ENCODE measurements around the gene CLEC5A.

Gene CLEC5A

GRCh38 chr7:141950806-141951205 lies 4.0 kb upstream of the CLEC5A start:
- TF ChIP-seq FOXK2 (IDR thresholded peaks at IDR 0.05) = no peak
- TF ChIP-seq CTBP1 (IDR thresholded peaks at IDR 0.05; ENCODE audit: borderline replicate concordance) = no peak
- no peak for TF ChIP-seq ZNF384 (IDR thresholded peaks at IDR 0.05)
- no peak for TF ChIP-seq L3MBTL2 (conservative IDR thresholded peaks at IDR 0.05)
- TF ChIP-seq ARNT (IDR thresholded peaks at IDR 0.05) = no peak
- no peak for TF ChIP-seq SUZ12 (IDR thresholded peaks at IDR 0.05)
- TF ChIP-seq HDGF (IDR thresholded peaks at IDR 0.05; ENCODE audit: borderline replicate concordance) = no peak
- no peak for TF ChIP-seq NFRKB (IDR thresholded peaks at IDR 0.05)
- TF ChIP-seq LEF1 (IDR thresholded peaks at IDR 0.05; ENCODE audit: borderline replicate concordance) = no peak
- no peak for TF ChIP-seq ELF4 (IDR thresholded peaks at IDR 0.05)
- no peak for TF ChIP-seq SP1 (IDR thresholded peaks at IDR 0.05)
- no peak for TF ChIP-seq FOXM1 (IDR thresholded peaks at IDR 0.05; ENCODE audit: borderline replicate concordance)
- TF ChIP-seq BHLHE40 (IDR thresholded peaks at IDR 0.05; ENCODE audit: borderline replicate concordance) = no peak
- TF ChIP-seq TARDBP (IDR thresholded peaks at IDR 0.05) = no peak
- ChIA-PET POLR2A (no interaction called here), CTCF (no interaction called here)
- no peak for DNase-seq (ENCODE audit: extremely low spot score)

DNA sequence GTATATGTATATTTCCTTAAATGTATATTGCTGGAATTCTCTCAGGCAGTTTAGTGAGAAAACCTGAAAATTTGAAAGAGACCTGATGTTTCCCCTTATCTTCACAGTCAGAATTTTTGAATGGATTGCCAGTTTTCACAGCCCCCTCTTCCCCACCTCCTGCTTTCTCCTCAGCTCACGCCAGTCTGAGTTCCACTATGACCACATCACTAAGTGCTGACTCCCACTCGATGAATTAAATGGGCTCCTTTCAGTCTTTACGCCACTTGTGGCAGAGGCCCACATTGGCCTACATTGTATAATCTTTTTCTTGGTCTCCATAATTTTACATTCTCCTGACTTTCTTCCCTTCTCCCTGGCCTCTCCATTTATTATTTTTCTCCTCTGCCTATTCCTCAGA lies 3.1 kb upstream of the CLEC5A start:
- POLR2A ChIA-PET = no interaction called here
- TF ChIP-seq TARDBP (IDR thresholded peaks at IDR 0.05) (no peak), L3MBTL2 (conservative IDR thresholded peaks at IDR 0.05) (no peak), LEF1 (IDR thresholded peaks at IDR 0.05; ENCODE audit: borderline replicate concordance) (no peak), ELF4 (IDR thresholded peaks at IDR 0.05) (no peak), PKNOX1 (IDR thresholded peaks at IDR 0.05) (no peak), SP1 (IDR thresholded peaks at IDR 0.05) (no peak), HDGF (IDR thresholded peaks at IDR 0.05; ENCODE audit: borderline replicate concordance) (no peak), NFRKB (IDR thresholded peaks at IDR 0.05) (no peak), FOXA1 (IDR thresholded peaks at IDR 0.05) (no peak), FOXK2 (IDR thresholded peaks at IDR 0.05) (no peak), ARNT (IDR thresholded peaks at IDR 0.05) (no peak), FOXM1 (IDR thresholded peaks at IDR 0.05; ENCODE audit: borderline replicate concordance) (no peak), BHLHE40 (IDR thresholded peaks at IDR 0.05; ENCODE audit: borderline replicate concordance) (no peak)
- no peak for DNase-seq (ENCODE audit: extremely low spot score)
- CTCF ChIA-PET = no interaction called here

GRCh38 chr7:141949451-141949850 lies 2.7 kb upstream of the CLEC5A start:
- CTCF ChIA-PET = no interaction called here
- TF ChIP-seq SP1 (IDR thresholded peaks at IDR 0.05) = no peak
- no peak for TF ChIP-seq ELF4 (IDR thresholded peaks at IDR 0.05)
- no peak for TF ChIP-seq SUZ12 (IDR thresholded peaks at IDR 0.05)
- TF ChIP-seq LEF1 (IDR thresholded peaks at IDR 0.05; ENCODE audit: borderline replicate concordance) = no peak
- TF ChIP-seq HDGF (IDR thresholded peaks at IDR 0.05; ENCODE audit: borderline replicate concordance) = no peak
- no peak for TF ChIP-seq BHLHE40 (IDR thresholded peaks at IDR 0.05; ENCODE audit: borderline replicate concordance)
- TF ChIP-seq FOXK2 (IDR thresholded peaks at IDR 0.05) = no peak
- no peak for TF ChIP-seq FOXA1 (IDR thresholded peaks at IDR 0.05)
- TF ChIP-seq L3MBTL2 (conservative IDR thresholded peaks at IDR 0.05) = no peak
- no peak for TF ChIP-seq ZNF384 (IDR thresholded peaks at IDR 0.05)
- no peak for TF ChIP-seq ARNT (IDR thresholded peaks at IDR 0.05)
- no peak for TF ChIP-seq CTBP1 (IDR thresholded peaks at IDR 0.05; ENCODE audit: borderline replicate concordance)
- TF ChIP-seq FOXM1 (IDR thresholded peaks at IDR 0.05; ENCODE audit: borderline replicate concordance) = no peak
- TF ChIP-seq PKNOX1 (IDR thresholded peaks at IDR 0.05) = no peak
- TF ChIP-seq TARDBP (IDR thresholded peaks at IDR 0.05) = no peak
- TF ChIP-seq NFRKB (IDR thresholded peaks at IDR 0.05) = no peak
- no peak for DNase-seq (ENCODE audit: extremely low spot score)
- POLR2A ChIA-PET = no interaction called here

DNA sequence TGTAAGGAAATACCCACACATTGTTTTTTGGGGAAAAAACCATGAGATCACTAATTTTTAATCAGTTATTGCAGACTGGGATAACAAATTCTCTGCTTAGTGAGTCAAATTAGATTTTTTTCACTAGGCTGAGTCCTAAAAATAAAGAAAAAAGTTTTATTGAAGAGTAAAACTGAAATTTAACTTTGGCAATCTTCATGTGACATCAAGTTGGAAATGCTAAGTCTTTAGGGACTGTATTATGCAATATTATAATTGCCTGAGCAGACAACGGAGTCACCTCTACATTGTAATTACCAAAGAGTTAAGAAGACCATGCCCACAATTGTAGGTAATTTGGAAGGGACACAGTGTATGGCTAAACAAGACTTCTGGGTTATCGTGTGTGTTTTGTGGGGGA lies 2.2 kb upstream of the CLEC5A start:
- ChIA-PET CTCF (no interaction called here), POLR2A (no interaction called here)
- TF ChIP-seq ARNT (IDR thresholded peaks at IDR 0.05) = no peak
- no peak for TF ChIP-seq TARDBP (IDR thresholded peaks at IDR 0.05)
- TF ChIP-seq ELF4 (IDR thresholded peaks at IDR 0.05) = no peak
- TF ChIP-seq PKNOX1 (IDR thresholded peaks at IDR 0.05) = no peak
- TF ChIP-seq SP1 (IDR thresholded peaks at IDR 0.05) = no peak
- TF ChIP-seq LEF1 (IDR thresholded peaks at IDR 0.05; ENCODE audit: borderline replicate concordance) = no peak
- no peak for TF ChIP-seq BHLHE40 (IDR thresholded peaks at IDR 0.05; ENCODE audit: borderline replicate concordance)
- no peak for TF ChIP-seq CTBP1 (IDR thresholded peaks at IDR 0.05; ENCODE audit: borderline replicate concordance)
- no peak for TF ChIP-seq ZNF384 (IDR thresholded peaks at IDR 0.05)
- no peak for TF ChIP-seq L3MBTL2 (conservative IDR thresholded peaks at IDR 0.05)
- no peak for TF ChIP-seq FOXM1 (IDR thresholded peaks at IDR 0.05; ENCODE audit: borderline replicate concordance)
- TF ChIP-seq HDGF (IDR thresholded peaks at IDR 0.05; ENCODE audit: borderline replicate concordance) = no peak
- no peak for TF ChIP-seq NFRKB (IDR thresholded peaks at IDR 0.05)
- DNase-seq (ENCODE audit: extremely low spot score) = no peak

- TF ChIP-seq LEF1 (IDR thresholded peaks at IDR 0.05; ENCODE audit: borderline replicate concordance) (no peak), PKNOX1 (IDR thresholded peaks at IDR 0.05) (no peak), FOXA1 (IDR thresholded peaks at IDR 0.05) (no peak), HDGF (IDR thresholded peaks at IDR 0.05; ENCODE audit: borderline replicate concordance) (no peak), TARDBP (IDR thresholded peaks at IDR 0.05) (no peak), FOXM1 (IDR thresholded peaks at IDR 0.05; ENCODE audit: borderline replicate concordance) (no peak), NFRKB (IDR thresholded peaks at IDR 0.05) (no peak), SP1 (IDR thresholded peaks at IDR 0.05) (no peak), CTBP1 (IDR thresholded peaks at IDR 0.05; ENCODE audit: borderline replicate concordance) (no peak), ARNT (IDR thresholded peaks at IDR 0.05) (no peak)
- CTCF ChIA-PET = interaction anchor here (0.7 kb wide), 1 partner anchor 12 kb away, joined by 3 read pairs; no protein-coding TSS in a partner anchor
- DNase-seq (ENCODE audit: extremely low spot score) = no peak
- POLR2A ChIA-PET = no interaction called here
These were observed 1.4 kb downstream of the CLEC5A start for GRCh38 chr7:141945356-141945755.
